Body of pancreas (tissue), 4 donors: ENCODE data around the gene JADE3.

Experiments used
- CTCF ChIP-seq, 7 experiments: fragments of 450-650 bp in 4 of 7; fragments of 200-600 bp in 3 of 7; sonication (generic) in 3 of 7; IDR thresholded peaks; one replicate each; pipeline ENCODE4 v1.5.1; 2016 to 2019; ENCODE audit warnings: antibody characterized with exemption in 7 of 7
- POLR2A ChIP-seq, 3 donors: fragments of 450-650 bp; IDR thresholded peaks; one replicate each; pipeline ENCODE4 v1.6.1; 2016; ENCODE audit warnings: antibody characterized with exemption in 3 of 3, mild to moderate bottlenecking in 2 of 3

GRCh38 chrX:47030339-47030738, 118.1 kb downstream of the JADE3 start:
- TF ChIP-seq CTCF (IDR thresholded peaks at IDR 0.05) (peak; percentile 17 to 64 (median 47)), POLR2A (IDR thresholded peaks at IDR 0.05) (no peak)
